Measurements from ENCODE around the gene EEIG1.

EEIG1 gene

GRCh38 chr9:128001151-128001778 lies 20.5 kb upstream of the EEIG1 start:
- no peak for DNase-seq

DNA sequence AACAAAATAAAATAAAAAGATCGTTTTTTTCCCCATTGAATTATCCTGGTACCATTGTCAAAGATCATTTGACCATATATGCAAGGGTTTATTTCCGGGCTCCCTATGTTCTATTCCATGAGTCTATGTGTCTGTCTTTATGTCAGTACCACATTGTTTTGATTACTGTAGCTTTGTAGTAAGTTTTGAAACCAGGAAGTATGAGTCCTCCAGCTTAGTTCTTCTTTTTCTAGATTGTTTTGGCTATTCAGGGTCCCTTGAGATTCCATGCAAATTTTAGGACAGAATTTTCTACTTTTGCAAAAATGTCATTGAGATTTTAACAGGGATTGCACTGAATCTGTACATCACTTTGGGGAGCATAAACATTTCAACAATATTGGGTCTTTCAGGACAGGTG lies 18.7 kb upstream of the EEIG1 start:
- DNase-seq, result no peak

GRCh38 chr9:127993721-127994120 lies 12.9 kb upstream of the EEIG1 start:
- no peak for DNase-seq

- DNase-seq, result no peak
Observed at GRCh38 chr9:127991757-127992274, 11.0 kb upstream of the EEIG1 start.

DNA sequence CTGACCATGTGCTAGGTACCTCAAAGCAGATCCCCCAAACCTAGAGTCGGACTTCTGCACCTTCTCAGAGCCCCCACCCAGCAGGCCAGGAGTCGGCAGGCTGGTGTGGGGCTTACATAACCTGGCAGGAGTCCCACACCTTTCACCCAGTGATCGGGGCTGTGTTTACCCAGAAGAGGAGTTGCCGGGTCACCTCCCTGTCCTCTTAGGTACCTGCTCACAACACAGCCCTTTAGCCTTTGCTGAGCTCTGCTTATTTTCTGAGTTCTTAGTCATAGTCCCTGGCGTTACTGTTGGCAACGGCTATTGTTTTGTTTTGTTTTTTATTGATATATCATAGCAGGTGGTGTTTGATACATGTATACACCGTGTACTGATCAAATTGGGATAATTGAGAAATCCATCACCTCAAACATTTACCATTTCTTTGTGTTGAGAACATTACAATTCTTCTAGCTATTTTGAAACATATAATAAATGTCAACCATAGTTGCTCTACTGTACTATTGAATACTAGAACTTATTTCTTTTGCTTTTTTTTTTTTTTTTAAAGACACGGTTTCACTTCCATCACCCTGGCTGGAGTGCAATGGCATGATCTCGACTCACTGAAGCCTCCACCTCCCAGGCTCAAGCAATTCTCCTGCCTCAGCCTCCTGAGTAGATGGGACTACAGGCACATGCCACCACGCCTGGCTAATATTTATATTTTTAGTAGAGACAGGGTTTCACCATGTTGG lies 10.4 kb upstream of the EEIG1 start:
- DNase-seq, result no peak

DNA sequence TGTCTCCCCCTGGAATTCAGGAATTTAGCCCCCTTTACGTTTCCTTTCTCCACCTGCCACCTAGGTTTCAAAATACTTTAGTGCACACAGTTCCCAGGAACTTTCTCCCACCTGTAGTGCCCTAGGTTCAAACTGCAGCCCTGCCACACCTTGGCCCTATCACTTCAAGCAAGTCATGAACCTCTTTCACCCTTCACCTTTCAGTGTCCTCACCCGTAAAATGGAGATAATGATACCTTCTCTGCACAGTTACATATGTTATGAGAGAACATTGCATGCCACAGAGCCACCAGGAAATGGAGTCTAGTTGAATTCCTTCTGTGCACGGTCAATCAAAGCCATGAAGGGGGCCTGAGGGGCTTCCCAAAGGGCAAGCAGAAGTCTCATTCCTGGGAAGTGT lies 9.8 kb upstream of the EEIG1 start:
- no peak for DNase-seq

- DNase-seq, result no peak
Observed at GRCh38 chr9:127989094-127989493, 8.3 kb upstream of the EEIG1 start.

- no peak for DNase-seq
Observed at GRCh38 chr9:127987103-127987614, 6.4 kb upstream of the EEIG1 start.

GRCh38 chr9:127985011-127985410 lies 4.2 kb upstream of the EEIG1 start:
- no peak for DNase-seq

DNA sequence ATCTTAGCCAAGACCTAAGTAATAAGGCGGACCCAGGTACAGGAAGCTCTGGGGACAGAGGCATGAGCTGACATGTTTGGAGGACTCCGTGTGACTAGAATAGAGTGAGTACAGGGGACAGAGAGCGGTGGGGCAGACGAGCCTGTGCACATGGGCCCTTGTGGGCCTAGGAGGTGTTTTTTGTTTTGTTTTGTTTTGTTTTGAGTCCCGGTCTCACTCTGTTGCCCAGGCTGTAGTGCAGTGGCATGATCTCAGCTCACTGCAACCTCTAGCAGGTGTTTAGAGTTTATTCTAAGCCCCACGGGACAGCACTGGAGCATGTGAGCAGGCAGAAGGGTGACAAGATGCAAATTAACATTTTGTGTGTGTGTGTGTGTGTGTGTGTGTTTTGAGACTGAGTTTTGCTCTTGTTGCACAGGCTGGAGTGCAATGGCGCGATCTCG lies 3.1 kb upstream of the EEIG1 start:
- DNase-seq, result no peak

- no peak for DNase-seq
Observed at GRCh38 chr9:127982912-127983311, 2.1 kb upstream of the EEIG1 start.

DNA sequence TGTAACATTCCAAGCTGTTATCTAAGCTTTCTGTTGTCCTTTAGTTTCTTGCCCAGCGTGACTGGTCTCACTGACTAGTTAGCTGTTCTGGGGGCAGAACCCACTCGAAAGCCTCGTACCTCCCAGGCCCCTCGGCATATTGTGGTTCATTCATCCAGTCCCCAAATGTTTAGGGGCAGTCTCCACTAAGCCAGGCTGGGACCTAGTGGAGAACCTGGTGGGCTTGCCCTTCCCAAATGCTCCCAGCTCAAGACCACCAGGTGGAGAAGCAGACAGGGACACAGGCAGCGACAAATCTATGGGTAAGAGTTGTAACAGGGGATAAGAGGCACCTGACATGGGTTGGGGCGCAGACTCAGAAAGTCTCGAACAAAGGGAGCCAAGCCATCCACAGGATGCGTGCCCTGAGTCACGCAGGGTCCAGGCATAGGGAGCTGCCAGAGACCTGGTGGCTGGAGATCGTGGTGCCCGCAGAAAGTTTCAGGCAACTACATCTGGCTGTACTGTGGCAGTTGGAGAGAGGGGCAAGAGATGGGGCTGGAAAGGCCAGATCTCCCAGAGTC lies 851 bp upstream of the EEIG1 start:
- peak; percentile 61 to 68 for DNase-seq

DNA sequence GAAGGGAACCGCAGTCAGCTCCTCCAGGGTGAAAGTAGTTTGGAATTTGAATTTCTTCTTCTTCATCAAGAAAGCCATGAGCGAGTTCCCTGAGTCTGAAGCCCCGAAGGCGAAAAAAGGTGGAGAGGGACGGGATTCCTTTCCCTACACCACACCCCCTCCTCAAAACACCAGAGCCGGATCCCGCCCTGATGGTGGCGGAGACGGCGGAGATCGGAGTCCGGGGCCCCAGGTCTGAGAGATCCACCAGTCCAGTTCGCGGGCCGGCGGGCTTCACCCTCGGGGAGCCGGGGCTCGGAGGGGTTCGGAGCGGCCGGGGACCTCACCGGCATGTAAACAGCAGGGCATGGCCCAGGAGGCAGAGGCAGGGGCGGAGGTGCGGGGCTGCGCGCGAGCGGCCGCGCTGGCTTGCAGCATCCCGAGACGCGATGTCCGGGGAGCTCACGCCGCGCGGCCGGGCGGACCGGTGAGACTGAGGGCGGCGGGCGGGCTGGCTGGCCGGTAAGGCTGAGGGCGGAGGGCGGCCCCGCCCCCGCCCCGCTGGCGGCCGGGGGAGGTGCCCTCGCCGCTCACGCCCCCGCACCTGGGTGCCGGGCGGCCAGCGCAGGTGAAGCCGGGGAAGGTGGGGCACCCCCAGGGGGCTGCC lies 606 bp downstream of the EEIG1 start:
- DNase-seq, result peak in 1 of 2 experiments; percentile 56

DNA sequence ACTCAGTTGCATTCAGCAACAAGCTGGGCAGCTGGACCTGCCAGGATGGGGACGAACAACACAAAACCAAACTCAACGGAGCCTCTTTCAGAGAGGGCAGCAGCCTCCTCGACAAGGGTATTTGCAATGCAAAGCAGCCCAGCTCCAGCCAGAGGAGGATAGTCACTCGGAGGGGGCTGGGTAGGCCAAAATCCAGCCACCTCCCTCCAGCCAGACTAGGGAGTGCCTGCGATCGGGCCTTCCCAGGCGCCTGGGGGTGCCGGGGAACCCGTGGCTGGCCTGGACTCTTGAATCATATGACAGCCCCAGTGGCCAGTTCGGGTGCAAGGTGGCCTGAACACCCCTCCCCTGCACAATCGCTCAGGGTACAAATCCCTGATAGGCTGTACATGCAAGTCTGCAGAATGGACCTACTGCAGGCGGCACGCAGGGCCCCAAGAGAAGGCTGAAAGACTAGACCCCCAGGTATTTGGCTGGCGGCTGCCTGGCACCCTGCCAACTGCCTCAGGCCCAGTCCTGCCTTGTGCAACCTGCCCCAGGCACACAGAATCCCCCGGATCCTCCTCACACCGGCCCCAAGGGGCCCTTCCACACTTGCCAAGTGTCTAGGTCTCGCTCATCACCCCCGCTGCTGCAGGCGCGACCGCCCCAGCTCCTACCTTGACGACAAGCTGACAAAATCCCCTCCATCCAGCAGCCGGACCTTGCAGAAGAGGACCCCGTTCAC lies 1.3 kb downstream of the EEIG1 start:
- DNase-seq, result peak; percentile 61 to 68

GRCh38 chr9:127979015-127979332 lies 1.8 kb downstream of the EEIG1 start:
- DNase-seq, result no peak

DNA sequence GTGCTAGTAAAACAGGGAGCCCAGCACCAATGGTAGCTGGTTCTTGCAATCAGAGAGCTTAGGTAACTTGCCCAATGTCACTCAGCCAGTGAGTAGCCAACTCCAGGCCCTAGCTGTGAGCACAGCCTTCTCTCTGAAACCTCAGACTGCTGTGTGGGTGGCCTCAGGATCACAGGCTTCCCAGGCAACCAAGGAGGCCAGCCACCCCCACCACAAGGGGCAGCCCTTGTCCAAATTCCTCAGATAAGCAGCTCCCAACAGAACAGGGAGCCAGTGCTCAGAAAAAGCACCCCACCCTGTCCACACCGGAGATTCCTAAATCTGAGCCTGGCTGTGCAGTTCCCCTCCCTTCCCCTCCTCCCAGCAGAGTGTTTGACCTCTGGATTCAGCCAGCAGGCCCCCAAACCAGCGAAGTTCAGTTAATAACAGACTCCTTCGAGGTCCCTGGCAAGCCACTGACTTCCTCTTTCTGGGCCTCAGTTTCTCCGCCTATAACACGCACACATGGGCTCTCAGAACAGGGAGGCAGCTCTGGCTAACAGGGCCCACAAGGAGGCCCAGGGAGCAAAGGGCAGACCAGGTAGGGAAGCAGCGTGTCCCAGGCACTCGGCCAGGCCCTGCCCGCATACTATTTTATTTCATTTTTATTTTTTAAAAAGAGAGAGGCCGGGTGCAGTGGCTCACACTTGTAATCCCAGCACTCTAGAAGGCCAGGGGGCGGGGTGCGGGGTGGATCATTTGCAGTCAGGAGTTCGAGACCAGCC lies 2.7 kb downstream of the EEIG1 start:
- peak; percentile 45 to 52 for DNase-seq

- peak; percentile 55 to 60 for DNase-seq
Observed at GRCh38 chr9:127977009-127977883, 3.5 kb downstream of the EEIG1 start.

DNA sequence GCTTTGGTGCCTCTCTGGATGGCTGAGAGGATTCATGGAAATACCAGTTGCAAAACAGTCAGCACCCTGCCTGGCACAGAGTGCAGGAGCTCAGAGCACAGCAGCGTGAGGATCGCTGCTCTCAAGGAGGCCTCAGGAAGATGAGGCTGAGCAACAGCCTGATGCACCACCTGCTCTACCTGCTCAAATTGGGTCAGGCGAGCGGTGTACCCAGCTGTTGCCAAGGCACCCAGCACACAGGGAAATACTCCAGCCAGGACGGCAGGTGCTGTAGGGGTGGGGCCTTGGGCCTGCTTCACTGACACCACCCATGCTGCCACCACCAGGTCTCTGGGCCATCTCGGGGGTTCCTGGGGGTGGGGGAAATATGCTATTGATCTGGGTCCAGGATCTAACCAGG lies 4.3 kb downstream of the EEIG1 start:
- peak in 1 of 2 experiments; percentile 36 for DNase-seq

GRCh38 chr9:127975376-127976315 lies 5.1 kb downstream of the EEIG1 start:
- peak in 1 of 2 experiments; percentile 32 for DNase-seq
